ENCODE measurements around the gene LRRN1. TPM values are rescaled to one million over a fixed set of nuclear protein-coding genes. Genes with fewer than 3 reads are reported as not detected.

The LRRN1 gene
- total RNA-seq (28.5 and 37.5 TPM in 2 replicates), polyA plus RNA-seq (25.6 and 27.9 TPM in 2 replicates)

GRCh38 chr3:3799173-3800079 lies at the start of gene LRRN1:
TSS of gene LRRN1 (plus strand) at chr3:3799431. CDS start at chr3:3844642, 45,211 bp downstream.
- WGBS (ENCODE audit: low lambda C conversion rate, missing lambda C conversion rate) = 2% methylated on average over 45 of the region's 102 CpGs
- H3K36me3 ChIP-seq (replicated peaks; ENCODE audit: insufficient read depth, low read depth) = no peaks in the 10 kb centered on the region
- no peaks in the 10 kb centered on the region for H4K20me1 ChIP-seq (ENCODE audit: insufficient read depth, poor library complexity, severe bottlenecking)
- H3K79me2 ChIP-seq = peaks cover 38% of the 10 kb centered on the region
- no peak for TF ChIP-seq CTCF (IDR thresholded peaks at IDR 0.05; ENCODE audit: poor library complexity)
- no peak for TF ChIP-seq EZH2 (IDR thresholded peaks at IDR 0.05; ENCODE audit: borderline replicate concordance)
- TF ChIP-seq EZH2phosphoT487 (IDR thresholded peaks at IDR 0.05; ENCODE audit: low read depth, severe bottlenecking, unreplicated experiment) = no peak
- H3K9me2 ChIP-seq (replicated peaks; ENCODE audit: insufficient read depth) = no peaks in the 10 kb centered on the region
- H3K27me3 ChIP-seq = no peaks in the 10 kb centered on the region
- H3K4me3 ChIP-seq = peak within 1 kb of the TSS; percentile 96
- H3K4me2 ChIP-seq = peak within 1 kb of the TSS; percentile 96
- H3K9me3 ChIP-seq (ENCODE audit: low read depth) = no peaks in the 10 kb centered on the region
- peak within 1 kb of the TSS; percentile 93 for H3K27ac ChIP-seq
- H3K4me1 ChIP-seq (ENCODE audit: insufficient read depth) = peaks cover 9% of the 10 kb centered on the region
- H2AFZ ChIP-seq = peak within 1 kb of the TSS; percentile 64
- peak; percentile 93 for DNase-seq (ENCODE audit: low spot score)

- WGBS (ENCODE audit: low lambda C conversion rate, missing lambda C conversion rate) = 63% methylated on average over 3 of the region's 3 CpGs
- H3K4me1 ChIP-seq (ENCODE audit: insufficient read depth) = no peaks in the 10 kb centered on the region
- no peak overlapping the region for H2AFZ ChIP-seq
- no peaks in the 10 kb centered on the region for H3K79me2 ChIP-seq
- no peak overlapping the region for H3K27ac ChIP-seq
- H4K20me1 ChIP-seq (ENCODE audit: insufficient read depth, poor library complexity, severe bottlenecking) = no peaks in the 10 kb centered on the region
- no peak for TF ChIP-seq EZH2 (IDR thresholded peaks at IDR 0.05; ENCODE audit: borderline replicate concordance)
- no peak for TF ChIP-seq CTCF (IDR thresholded peaks at IDR 0.05; ENCODE audit: poor library complexity)
- no peak for TF ChIP-seq EZH2phosphoT487 (IDR thresholded peaks at IDR 0.05; ENCODE audit: low read depth, severe bottlenecking, unreplicated experiment)
- no peaks in the 10 kb centered on the region for H3K9me2 ChIP-seq (replicated peaks; ENCODE audit: insufficient read depth)
- H3K4me3 ChIP-seq = no peak overlapping the region
- H3K27me3 ChIP-seq = no peaks in the 10 kb centered on the region
- no peak for DNase-seq (ENCODE audit: low spot score)
- H3K4me2 ChIP-seq = no peak overlapping the region
- no peaks in the 10 kb centered on the region for H3K9me3 ChIP-seq (ENCODE audit: low read depth)
- no peaks in the 10 kb centered on the region for H3K36me3 ChIP-seq (replicated peaks; ENCODE audit: insufficient read depth, low read depth)
These were observed 45.8 kb upstream of the LRRN1 start for GRCh38 chr3:3753416-3753815.

GRCh38 chr3:3765661-3766060 lies 33.6 kb upstream of the LRRN1 start:
- TF ChIP-seq EZH2phosphoT487 (IDR thresholded peaks at IDR 0.05; ENCODE audit: low read depth, severe bottlenecking, unreplicated experiment) (no peak), EZH2 (IDR thresholded peaks at IDR 0.05; ENCODE audit: borderline replicate concordance) (no peak), CTCF (IDR thresholded peaks at IDR 0.05; ENCODE audit: poor library complexity) (no peak)
- Histone ChIP-seq H4K20me1 (ENCODE audit: insufficient read depth, poor library complexity, severe bottlenecking) (no peaks in the 10 kb centered on the region), H3K9me3 (ENCODE audit: low read depth) (no peaks in the 10 kb centered on the region), H3K36me3 (replicated peaks; ENCODE audit: insufficient read depth, low read depth) (no peaks in the 10 kb centered on the region), H3K79me2 (no peaks in the 10 kb centered on the region), H3K4me1 (ENCODE audit: insufficient read depth) (no peaks in the 10 kb centered on the region), H3K4me3 (no peak overlapping the region), H3K27ac (no peak overlapping the region), H2AFZ (no peak overlapping the region), H3K9me2 (replicated peaks; ENCODE audit: insufficient read depth) (no peaks in the 10 kb centered on the region), H3K27me3 (no peaks in the 10 kb centered on the region), H3K4me2 (no peak overlapping the region)
- 79% methylated on average over 4 of the region's 4 CpGs for WGBS (ENCODE audit: low lambda C conversion rate, missing lambda C conversion rate)
- no peak for DNase-seq (ENCODE audit: low spot score)
